ENCODE measurements around the gene PPP3CA.
A peak's percentile ranks its signal among the peaks of the same experiment; 100 is the strongest.

DNA sequence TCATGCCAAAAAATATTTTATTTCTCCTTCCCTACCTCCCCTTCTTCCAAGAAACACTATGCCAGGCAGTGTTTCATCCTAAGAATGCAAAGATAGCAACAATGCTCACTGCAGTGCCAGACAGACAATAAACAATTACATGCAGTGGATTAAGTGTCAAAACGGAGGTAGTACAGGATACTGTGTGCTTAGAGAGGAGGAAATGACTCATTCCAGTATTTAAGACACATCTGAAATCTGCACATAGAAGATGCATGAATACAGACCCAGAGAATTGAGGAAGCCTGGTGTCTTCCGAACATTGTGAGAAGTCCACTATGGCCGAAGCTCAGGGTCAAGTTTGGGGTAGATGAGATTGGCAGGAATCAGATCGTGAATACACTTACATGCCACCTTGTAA is 326.4 kb downstream of the PPP3CA start:
- no peak for TF ChIP-seq POLR2A (IDR thresholded peaks at IDR 0.05; ENCODE audit: low read depth, low read length)
- no peak for TF ChIP-seq POLR2AphosphoS5 (IDR thresholded peaks at IDR 0.05; ENCODE audit: low read depth, low read length)
- peak; percentile 77 for TF ChIP-seq SPI1 (IDR thresholded peaks at IDR 0.05; ENCODE audit: low read depth, low read length)
- no peak for TF ChIP-seq TAF1 (IDR thresholded peaks at IDR 0.05; ENCODE audit: low read depth, low read length)
- TF ChIP-seq POU2F2 (IDR thresholded peaks at IDR 0.05; ENCODE audit: low read depth, low read length), result peak; percentile 38; the same call in 1 of the 2 replicates
- no peak for TF ChIP-seq PAX5 (IDR thresholded peaks at IDR 0.05; ENCODE audit: insufficient read depth, low read length, severe bottlenecking)
